SK-N-SH (cell line): Measurements from ENCODE around the gene EVI2A.

ENCODE experiments used
- CTCF ChIP-seq: fragments of 200-600 bp; sonication (generic); IDR thresholded peaks from 2 replicates; pipeline ENCODE4 v1.6.1; 2017; ENCODE audit warnings: antibody characterized with exemption, mild to moderate bottlenecking, moderate library complexity
- EP300 ChIP-seq, 2 experiments: IDR thresholded peaks; 2 replicates each; pipeline versions ENCODE4 v1.4.0 to v1.6.1; 2012; ENCODE audit warnings: borderline replicate concordance in 1 of 2, low read depth in 1 of 2, low read length in 1 of 2
- FOXM1 ChIP-seq: IDR thresholded peaks from 2 replicates; pipeline ENCODE4 v1.4.0; 2012; ENCODE audit warnings: low read depth, mild to moderate bottlenecking
- GATA2 ChIP-seq: sonication (generic); formaldehyde crosslinking; IDR thresholded peaks from 2 replicates; pipeline ENCODE4 v1.5.0; 2020; ENCODE audit warnings: mild to moderate bottlenecking, missing genetic modification reagents
- JUND ChIP-seq: IDR thresholded peaks from 2 replicates; pipeline ENCODE4 v1.4.0; 2012
- POLR2AphosphoS5 ChIP-seq: IDR thresholded peaks from 2 replicates; pipeline ENCODE4 v1.6.1; 2012; ENCODE audit warnings: low read depth, low read length
- REST ChIP-seq: IDR thresholded peaks from 2 replicates; pipeline ENCODE4 v1.6.1; 2012; ENCODE audit warnings: mild to moderate bottlenecking, low read depth, low read length, moderate library complexity
- RXRA ChIP-seq: IDR thresholded peaks from 2 replicates; pipeline ENCODE4 v1.4.0; 2012; ENCODE audit warnings: low read depth, mild to moderate bottlenecking, borderline replicate concordance
- SIN3A ChIP-seq: IDR thresholded peaks from 2 replicates; pipeline ENCODE4 v1.6.1; 2012; ENCODE audit warnings: low read depth, mild to moderate bottlenecking, low read length, moderate library complexity, borderline replicate concordance
- SMC3 ChIP-seq: IDR thresholded peaks from 2 replicates; pipeline ENCODE4 v1.6.1; 2012; ENCODE audit warnings: low read depth, low read length, improper control_type of control experiment
- TAF1 ChIP-seq: IDR thresholded peaks from 2 replicates; pipeline ENCODE4 v1.6.1; 2012; ENCODE audit warnings: low read depth, mild to moderate bottlenecking, low read length, moderate library complexity, borderline replicate concordance
- USF2 ChIP-seq: fragments of 150-350 bp; IDR thresholded peaks from 2 replicates; pipeline ENCODE4 v1.6.1; 2017; ENCODE audit warnings: antibody characterized with exemption, low read length, low read depth, borderline replicate concordance
- TF ChIP-seq, protein P1 (sequence below): IDR thresholded peaks from 2 replicates; pipeline ENCODE4 v1.4.0; 2012; ENCODE audit warnings: low read depth, borderline replicate concordance

DNA sequence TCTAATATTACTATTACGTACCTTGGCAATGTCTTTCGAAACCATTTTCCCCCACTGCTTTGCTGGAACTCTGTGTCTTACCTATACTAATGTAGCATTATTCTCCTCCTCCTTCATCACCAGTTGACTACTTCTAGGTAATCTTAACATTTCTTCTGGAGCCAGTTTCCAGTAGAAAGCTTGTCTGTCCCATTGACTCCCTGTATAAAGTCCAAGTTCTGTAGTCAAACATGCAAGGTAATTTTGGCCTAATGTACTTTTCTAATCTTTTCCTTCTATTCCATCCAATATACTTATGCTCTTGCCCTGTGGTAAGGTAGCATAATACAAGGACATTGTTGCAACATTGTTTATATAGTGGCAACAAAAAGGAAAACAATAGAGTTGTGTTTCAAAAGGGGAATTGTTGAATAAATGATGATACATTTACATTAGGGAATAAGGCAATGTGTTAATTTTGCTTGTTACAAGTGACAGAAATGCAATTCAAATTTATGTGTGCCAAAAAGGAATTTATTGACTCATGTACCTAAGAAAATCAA, 52.3 kb downstream of the EVI2A start:
- TF ChIP-seq POLR2AphosphoS5 (no peak), EP300 (IDR thresholded peaks at IDR 0.05; ENCODE audit: borderline replicate concordance in 1 of 2, low read depth in 1 of 2, low read length in 1 of 2) (no peak), SMC3 (no peak), CTCF (no peak), FOXM1 (no peak), REST (no peak), USF2 (no peak), TAF1 (no peak), JUND (no peak), SIN3A (no peak), GATA2 (no peak), RXRA (no peak)
- TF ChIP-seq, protein P1, sequence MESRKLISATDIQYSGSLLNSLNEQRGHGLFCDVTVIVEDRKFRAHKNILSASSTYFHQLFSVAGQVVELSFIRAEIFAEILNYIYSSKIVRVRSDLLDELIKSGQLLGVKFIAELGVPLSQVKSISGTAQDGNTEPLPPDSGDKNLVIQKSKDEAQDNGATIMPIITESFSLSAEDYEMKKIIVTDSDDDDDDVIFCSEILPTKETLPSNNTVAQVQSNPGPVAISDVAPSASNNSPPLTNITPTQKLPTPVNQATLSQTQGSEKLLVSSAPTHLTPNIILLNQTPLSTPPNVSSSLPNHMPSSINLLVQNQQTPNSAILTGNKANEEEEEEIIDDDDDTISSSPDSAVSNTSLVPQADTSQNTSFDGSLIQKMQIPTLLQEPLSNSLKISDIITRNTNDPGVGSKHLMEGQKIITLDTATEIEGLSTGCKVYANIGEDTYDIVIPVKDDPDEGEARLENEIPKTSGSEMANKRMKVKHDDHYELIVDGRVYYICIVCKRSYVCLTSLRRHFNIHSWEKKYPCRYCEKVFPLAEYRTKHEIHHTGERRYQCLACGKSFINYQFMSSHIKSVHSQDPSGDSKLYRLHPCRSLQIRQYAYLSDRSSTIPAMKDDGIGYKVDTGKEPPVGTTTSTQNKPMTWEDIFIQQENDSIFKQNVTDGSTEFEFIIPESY = no peak
